OCI-LY3 (cell line): Measurements from ENCODE around the gene SLC25A39.
"Not testable (repeated sequence)": the region's sequence is repeated elsewhere in the genome, so short reads cannot be mapped to it uniquely, and the experiment has no call there.

Experiments
- EZH2phosphoT487 ChIP-seq: fragments of 200-600 bp; shearing (Covaris generic); IDR thresholded peaks from 2 replicates; pipeline ENCODE4 v1.6.1; 2018; ENCODE audit warnings: antibody characterized with exemption, mixed run types, low read depth
- TF ChIP-seq, protein P1 (sequence below): fragments of 200-600, 300-600 bp; sonication (generic); IDR thresholded peaks from 2 replicates; pipeline ENCODE4 v1.5.1; 2014; ENCODE audit warnings: antibody characterized with exemption, low read length, low read depth

DNA sequence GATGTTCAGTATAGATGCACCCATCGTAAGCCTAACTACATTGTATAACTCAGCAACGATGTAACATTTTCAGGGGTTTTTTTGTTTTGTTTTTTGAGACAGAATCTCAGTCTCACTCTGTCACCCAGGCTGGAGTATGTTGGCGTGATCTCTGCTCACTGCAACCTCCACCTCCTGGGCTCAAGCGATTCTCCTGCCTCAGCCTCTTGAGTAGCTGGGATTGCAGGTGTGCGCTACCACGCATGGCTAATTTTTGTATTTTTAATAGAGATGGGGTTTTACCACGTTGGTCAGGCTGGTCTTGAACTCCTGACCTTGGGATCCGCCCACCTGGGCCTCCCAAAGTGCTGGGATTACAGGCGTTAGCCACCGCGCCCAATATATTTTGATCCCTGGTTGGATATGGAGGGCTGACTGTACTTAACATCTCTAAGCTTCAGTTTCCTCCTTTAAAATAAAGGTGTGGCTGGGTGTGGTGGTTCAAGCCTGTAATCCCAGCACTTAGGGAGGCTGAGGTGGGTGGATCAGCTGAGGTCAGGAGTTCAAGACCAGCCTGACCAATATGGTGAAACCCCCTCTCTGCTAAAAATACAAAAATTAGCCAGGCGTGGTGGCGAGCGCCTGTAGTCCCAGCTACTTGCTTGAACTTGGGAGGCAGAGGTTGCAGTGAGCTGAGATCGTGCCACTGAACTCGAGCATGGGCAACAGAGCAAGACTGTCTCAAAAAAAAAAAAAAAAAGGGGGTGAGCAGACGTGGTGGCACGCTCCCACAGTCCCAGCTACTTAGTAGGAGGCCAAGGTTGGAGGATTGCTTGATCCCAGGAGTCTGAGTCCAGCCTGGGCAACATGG lies 22.8 kb upstream of the SLC25A39 start:
- TF ChIP-seq, protein P1, sequence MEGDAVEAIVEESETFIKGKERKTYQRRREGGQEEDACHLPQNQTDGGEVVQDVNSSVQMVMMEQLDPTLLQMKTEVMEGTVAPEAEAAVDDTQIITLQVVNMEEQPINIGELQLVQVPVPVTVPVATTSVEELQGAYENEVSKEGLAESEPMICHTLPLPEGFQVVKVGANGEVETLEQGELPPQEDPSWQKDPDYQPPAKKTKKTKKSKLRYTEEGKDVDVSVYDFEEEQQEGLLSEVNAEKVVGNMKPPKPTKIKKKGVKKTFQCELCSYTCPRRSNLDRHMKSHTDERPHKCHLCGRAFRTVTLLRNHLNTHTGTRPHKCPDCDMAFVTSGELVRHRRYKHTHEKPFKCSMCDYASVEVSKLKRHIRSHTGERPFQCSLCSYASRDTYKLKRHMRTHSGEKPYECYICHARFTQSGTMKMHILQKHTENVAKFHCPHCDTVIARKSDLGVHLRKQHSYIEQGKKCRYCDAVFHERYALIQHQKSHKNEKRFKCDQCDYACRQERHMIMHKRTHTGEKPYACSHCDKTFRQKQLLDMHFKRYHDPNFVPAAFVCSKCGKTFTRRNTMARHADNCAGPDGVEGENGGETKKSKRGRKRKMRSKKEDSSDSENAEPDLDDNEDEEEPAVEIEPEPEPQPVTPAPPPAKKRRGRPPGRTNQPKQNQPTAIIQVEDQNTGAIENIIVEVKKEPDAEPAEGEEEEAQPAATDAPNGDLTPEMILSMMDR: not testable (repeated sequence)
- TF ChIP-seq EZH2phosphoT487: not testable (repeated sequence)
